HepG2 (cell line): ENCODE results near the gene TMEM167A. TPM values are rescaled to one million over a fixed set of nuclear protein-coding genes. Genes with fewer than 3 reads are reported as not detected.

ENCODE experiments used
- ARID5B ChIP-seq: IDR thresholded peaks from 2 replicates; pipeline ENCODE4 v1.4.0; 2020; ENCODE audit warnings: mild to moderate bottlenecking, missing genetic modification reagents
- GABPB1 ChIP-seq: IDR thresholded peaks from 2 replicates; pipeline ENCODE4 v1.6.1; 2016; ENCODE audit warnings: mild to moderate bottlenecking, missing genetic modification reagents, moderate library complexity, missing compliant biosample characterization
- HDAC1 ChIP-seq: sonication (generic); formaldehyde crosslinking; IDR thresholded peaks from 2 replicates; pipeline ENCODE4 v1.5.1; 2020; ENCODE audit warnings: mild to moderate bottlenecking, missing genetic modification reagents
- HNF1A ChIP-seq, 2 experiments: sonication (generic) in 1 of 2; formaldehyde crosslinking in 1 of 2; IDR thresholded peaks; 2 replicates each; pipeline versions ENCODE4 v1.4.0 to v1.6.1; 2016 to 2020; ENCODE audit warnings: borderline replicate concordance in 1 of 2, low read depth in 1 of 2, mild to moderate bottlenecking in 1 of 2, missing genetic modification reagents in 1 of 2
- IRF9 ChIP-seq: sonication (generic); formaldehyde crosslinking; IDR thresholded peaks from 2 replicates; pipeline ENCODE4 v1.8.0; 2022; ENCODE audit warnings: missing genetic modification reagents, mild to moderate bottlenecking, borderline replicate concordance
- MAFF ChIP-seq: IDR thresholded peaks from 2 replicates; pipeline ENCODE4 v1.6.1; 2011; ENCODE audit warnings: low read depth, low read length, improper control_type of control experiment
- MEIS1 ChIP-seq: sonication (generic); formaldehyde crosslinking; IDR thresholded peaks from 2 replicates; pipeline ENCODE4 v1.9.0; 2021; ENCODE audit warnings: mild to moderate bottlenecking, missing genetic modification reagents, moderate library complexity, borderline replicate concordance
- RXRB ChIP-seq: IDR thresholded peaks from 2 replicates; pipeline ENCODE4 v1.6.1; 2016; ENCODE audit warnings: borderline replicate concordance, missing genetic modification reagents, missing compliant biosample characterization
- SOX6 ChIP-seq, 2 experiments: fragments of 450-650 bp in 1 of 2; sonication (generic) in 1 of 2; formaldehyde crosslinking in 1 of 2; IDR thresholded peaks; 2 replicates each; pipeline versions ENCODE4 v1.4.0 to v1.6.1; 2017 to 2020; ENCODE audit warnings: antibody characterized with exemption in 1 of 2, mild to moderate bottlenecking in 1 of 2, missing genetic modification reagents in 1 of 2
- ZNF280D ChIP-seq: sonication (generic); formaldehyde crosslinking; IDR thresholded peaks from 2 replicates; pipeline ENCODE4 v1.5.1; 2020; ENCODE audit warnings: mild to moderate bottlenecking, missing genetic modification reagents
- ZNF281 ChIP-seq: sonication (generic); formaldehyde crosslinking; IDR thresholded peaks from 2 replicates; pipeline ENCODE4 v1.4.0; 2020; ENCODE audit warnings: missing genetic modification reagents, borderline replicate concordance
- ZNF816 ChIP-seq: sonication (generic); formaldehyde crosslinking; IDR thresholded peaks from 2 replicates; pipeline ENCODE4 v1.8.0; 2022; ENCODE audit warnings: missing genetic modification reagents, mild to moderate bottlenecking, borderline replicate concordance
- polyA plus RNA-seq, 8 experiments: library from polyadenylated mRNA; depleted of rRNA in 3 of 8; stranded (reverse) in 7 of 8; unstranded in 1 of 8; fragments of >200 nt; fragmentation: Illumina TruSeq in 4 of 8; extraction: Trizol in 4 of 8; gene quantifications; 2 replicates each; pipeline versions ENCODE4 v1.2.1 to v1.2.3, GENCODE V29; 2011 to 2016; ENCODE audit warnings: low read depth in 4 of 8, missing spikeins in 1 of 8, mixed read lengths in 1 of 8; ENCODE audit not compliant: insufficient read depth in 1 of 8
- total RNA-seq, 5 experiments: library from RNA; depleted of rRNA; stranded (reverse); fragments of >200 nt; fragmentation: Illumina TruSeq; extraction: Trizol; gene quantifications; 2 replicates each; pipeline ENCODE4 v1.2.3, GENCODE V29; 2016; ENCODE audit warnings: low read depth in 1 of 5

TMEM167A gene
- total and polyA plus RNA-seq, 2 of the 13 experiments (the other 11 are each of a cell fraction or from before 2014, with no cell fraction given): 47.0 to 78.7 TPM

GRCh38 chr5:83124593-83124992 lies 47.4 kb upstream of the TMEM167A start (continued):
- TF ChIP-seq ARID5B: peak; percentile 100
- TF ChIP-seq IRF9: no peak
- peak; percentile 69; the same call in 1 of the 2 replicates for TF ChIP-seq HNF1A (IDR thresholded peaks at IDR 0.05; ENCODE audit: low read depth)
- TF ChIP-seq HNF1A (CRISPR knock-in tag; IDR thresholded peaks at IDR 0.05; ENCODE audit: borderline replicate concordance): peak; percentile 44; the same call in 1 of the 2 replicates
- 0 out of 2 replicates have a peak, but pooled peaks have one; percentile 15 for TF ChIP-seq GABPB1 (CRISPR knock-in tag)
- peak; percentile 67 for TF ChIP-seq MAFF
- TF ChIP-seq MEIS1: 0 out of 2 replicates have a peak, but pooled peaks have one; percentile 29
- no peak for TF ChIP-seq SOX6 (IDR thresholded peaks at IDR 0.05)
- peak; percentile 100 for TF ChIP-seq SOX6 (CRISPR knock-in tag; IDR thresholded peaks at IDR 0.05)
- TF ChIP-seq ZNF280D (CRISPR knock-in tag): no peak
- peak; percentile 97 for TF ChIP-seq RXRB (CRISPR knock-in tag)
- TF ChIP-seq ZNF816 (CRISPR knock-in tag): peak; percentile 61; the same call in 1 of the 2 replicates
- peak; percentile 77 for TF ChIP-seq HDAC1 (CRISPR knock-in tag)
- TF ChIP-seq ZNF281: peak; percentile 57; the same call in 1 of the 2 replicates
